Activated CD8-positive, alpha-beta T cell treated with anti-CD3 and anti-CD28 coated beads, Interleukin-2, amount 10 ng/mL, durations not matched to agents 7 days and 5 days (primary cell): Measurements from ENCODE around the gene ABCD2. TPM values are rescaled to one million over a fixed set of nuclear protein-coding genes. Genes with fewer than 3 reads are reported as not detected.
"Not testable (repeated sequence)": the region's sequence is repeated elsewhere in the genome, so short reads cannot be mapped to it uniquely, and the experiment has no call there.

Source experiments
- ATAC-seq: fragments of 150-1000 bp; cut with Tn5 transposase; one replicate; pipeline ENCODE4 v1.10.0; 2021; ENCODE audit warnings: moderate library complexity
- CTCF ChIA-PET: fragments of 350-600 bp; sonication (Branson Sonifier 250); formaldehyde crosslinking; loops from one replicate; lab custom pipeline; 2021; ENCODE audit warnings: antibody characterized with exemption; lab: Charles Lee
- POLR2A ChIA-PET: fragments of 350-600 bp; sonication (Branson Sonifier 250); formaldehyde crosslinking; loops from one replicate; lab custom pipeline; 2021; ENCODE audit warnings: antibody characterized with exemption; lab: Charles Lee
- DNase-seq: peaks from one replicate; pipeline ENCODE4 v3.0.0-alpha.2; 2020
- H3K27ac Mint-ChIP-seq: one replicate; pipeline ENCODE4 v1.8.0; 2021; ENCODE audit warnings: mild to moderate bottlenecking, mixed read lengths
- H3K27me3 Mint-ChIP-seq: one replicate; pipeline ENCODE4 v1.8.0; 2021; ENCODE audit warnings: low read depth, mixed read lengths
- H3K36me3 Mint-ChIP-seq: one replicate; pipeline ENCODE4 v1.8.0; 2021; ENCODE audit warnings: low read depth, mixed read lengths
- H3K4me1 Mint-ChIP-seq: one replicate; pipeline ENCODE4 v1.8.0; 2021; ENCODE audit warnings: low read depth, mixed read lengths
- H3K4me3 Mint-ChIP-seq: one replicate; pipeline ENCODE4 v1.8.0; 2021; ENCODE audit warnings: mild to moderate bottlenecking, mixed read lengths
- H3K9me3 Mint-ChIP-seq: one replicate; pipeline ENCODE4 v1.8.0; 2022; ENCODE audit warnings: mixed read lengths; ENCODE audit not compliant: insufficient read depth
- total RNA-seq, 2 experiments: library from RNA; stranded (reverse); gene quantifications; one replicate each; pipeline ENCODE4 v1.2.3, GENCODE V29; 2021

Gene ABCD2
- total RNA-seq, 2 experiments from 2014 or later: 22.5 to 24.4 TPM

DNA sequence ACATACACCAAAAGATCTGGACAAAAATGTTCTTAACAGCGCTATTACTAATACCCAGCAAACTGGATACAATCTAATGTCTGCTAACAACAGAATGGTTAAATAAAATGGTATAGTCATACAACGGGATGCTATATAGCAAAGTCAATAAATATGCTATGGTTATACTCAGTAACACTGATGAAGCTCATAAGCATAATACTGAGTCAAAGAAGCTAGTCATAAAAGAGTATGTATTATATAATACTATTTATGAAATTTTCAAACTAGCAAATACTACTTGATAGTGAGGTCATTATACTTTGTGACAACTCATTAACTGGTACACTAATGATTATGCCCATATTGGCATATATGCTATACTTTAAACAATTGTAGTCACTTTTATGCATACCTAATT, 7.4 kb downstream of the ABCD2 start:
- peaks cover 71% of the 10 kb centered on the region for H3K36me3 Mint-ChIP-seq
- H3K4me3 Mint-ChIP-seq: no peak overlapping the region
- peaks cover 48% of the 10 kb centered on the region for H3K4me1 Mint-ChIP-seq

GRCh38 chr12:39611818-39612217, 7.8 kb downstream of the ABCD2 start:
- ChIA-PET CTCF (interaction anchor here (2.4 to 2.5 kb wide), 2 partner anchors 10 to 80 kb away, joined by 8 to 10 read pairs; no protein-coding TSS in a partner anchor), POLR2A (no interaction called here)
- Mint-ChIP-seq H3K27ac (no peak overlapping the region), H3K4me3 (no peak overlapping the region), H3K36me3 (peaks cover 74% of the 10 kb centered on the region), H3K9me3 (no peaks in the 10 kb centered on the region), H3K4me1 (peaks cover 49% of the 10 kb centered on the region), H3K27me3 (no peaks in the 10 kb centered on the region)
- DNase-seq: no peak
- no peak for ATAC-seq

More for the DNA sequence above, 7.4 kb downstream of the ABCD2 start:
- Mint-ChIP-seq H3K27ac (no peak overlapping the region), H3K9me3 (no peaks in the 10 kb centered on the region), H3K27me3 (no peaks in the 10 kb centered on the region)
- no peak for ATAC-seq
- no peak for DNase-seq
- POLR2A ChIA-PET: interaction anchor here (0.6 to 1.1 kb wide), 2 partner anchors 15 to 842 kb away, joined by 3 read pairs; no protein-coding TSS in a partner anchor
- CTCF ChIA-PET: interaction anchor here (1.1 to 2.5 kb wide), 3 partner anchors 10 to 80 kb away, joined by 4 to 10 read pairs (median 8); no protein-coding TSS in a partner anchor

GRCh38 chr12:39610436-39611025, 9.1 kb downstream of the ABCD2 start:
- Mint-ChIP-seq H3K27me3 (no peaks in the 10 kb centered on the region), H3K4me1 (peaks cover 59% of the 10 kb centered on the region), H3K9me3 (no peaks in the 10 kb centered on the region), H3K36me3 (peaks cover 74% of the 10 kb centered on the region), H3K4me3 (no peak overlapping the region), H3K27ac (no peak overlapping the region)
- DNase-seq (no peak), ATAC-seq (no peak)
- ChIA-PET POLR2A (no interaction called here), CTCF (interaction anchor here (0.8 to 1.2 kb wide), 2 partner anchors 9 to 81 kb away, joined by 3 to 7 read pairs; partner anchors contain the start of gene ABCD2)

DNA sequence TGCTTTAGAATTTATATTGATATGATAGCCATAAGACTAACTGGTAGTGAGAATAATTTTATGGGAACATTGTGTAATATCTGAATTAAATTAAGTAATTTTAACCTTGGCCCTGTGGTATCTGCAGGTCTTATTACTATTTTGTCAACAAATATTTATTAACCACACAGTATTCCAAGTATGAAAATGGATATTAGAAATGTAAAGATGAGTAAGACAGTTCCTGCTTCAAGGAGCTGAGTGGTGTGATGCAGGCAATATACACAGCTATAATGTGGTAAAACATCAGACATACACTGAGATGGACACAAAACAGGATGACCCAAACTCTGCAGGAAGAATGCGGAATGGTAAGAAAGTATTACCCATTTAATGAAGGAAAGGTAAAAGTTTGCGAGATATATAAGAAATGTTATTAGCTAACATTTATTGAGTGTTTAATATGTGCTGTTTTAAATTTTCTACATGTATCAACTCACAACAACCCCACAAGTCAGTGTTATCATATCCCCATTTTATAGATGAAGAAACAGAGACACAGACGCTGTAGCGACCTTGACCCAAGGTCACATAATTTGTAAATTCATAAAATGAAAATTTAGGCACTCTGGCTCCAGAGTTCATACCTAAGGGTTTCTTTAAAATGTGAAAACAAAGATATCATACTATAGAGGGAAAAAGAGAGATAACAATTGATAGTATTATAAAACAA, 12.7 kb downstream of the ABCD2 start:
- H3K27me3 Mint-ChIP-seq: no peaks in the 10 kb centered on the region
- POLR2A ChIA-PET: interaction anchor here (0.8 kb wide), 1 partner anchor 13 kb away, joined by 4 read pairs; the partner anchor contains the start of gene ABCD2
- DNase-seq (no peak), ATAC-seq (no peak)
- no peaks in the 10 kb centered on the region for H3K9me3 Mint-ChIP-seq
- peaks cover 65% of the 10 kb centered on the region for H3K36me3 Mint-ChIP-seq
- no peak overlapping the region for H3K27ac Mint-ChIP-seq
- CTCF ChIA-PET: interaction anchor here (1.1 to 1.2 kb wide), 2 partner anchors 13 to 288 kb away, joined by 3 read pairs; partner anchors contain the start of gene ABCD2
- peaks cover 43% of the 10 kb centered on the region for H3K4me1 Mint-ChIP-seq
- H3K4me3 Mint-ChIP-seq: no peak overlapping the region

DNA sequence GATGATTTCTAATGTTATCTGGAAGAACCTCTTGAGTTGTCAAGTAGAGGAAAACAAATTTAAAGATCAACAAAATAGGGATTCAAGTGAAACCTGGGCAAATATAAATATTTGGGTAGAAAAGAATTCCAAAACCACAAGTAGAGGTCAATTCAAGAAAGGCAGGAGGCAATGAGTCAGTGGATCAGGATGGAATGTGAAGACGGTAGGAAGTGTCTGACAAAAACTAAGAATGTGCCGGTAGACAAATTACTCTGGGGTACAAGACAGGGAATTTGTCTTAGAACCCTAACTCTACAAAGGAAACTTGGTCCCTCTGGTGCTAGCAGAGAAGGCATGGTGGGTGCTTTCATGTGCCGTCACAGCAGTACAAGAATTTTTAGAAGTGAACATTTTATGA, 13.6 kb downstream of the ABCD2 start:
- H3K9me3 Mint-ChIP-seq: no peaks in the 10 kb centered on the region
- ChIA-PET CTCF (interaction anchor here (1.5 to 2.3 kb wide), 2 partner anchors 13 to 14 kb away, joined by 4 to 12 read pairs; partner anchors contain the start of gene ABCD2), POLR2A (interaction anchor here (2.4 kb wide), 1 partner anchor 14 kb away, joined by 7 read pairs; the partner anchor contains the start of gene ABCD2)
- ATAC-seq (no peak), DNase-seq (no peak)
- H3K27me3 Mint-ChIP-seq: no peaks in the 10 kb centered on the region
- H3K27ac Mint-ChIP-seq: peak overlapping the region; percentile 18
- H3K4me1 Mint-ChIP-seq: peaks cover 37% of the 10 kb centered on the region
- peaks cover 64% of the 10 kb centered on the region for H3K36me3 Mint-ChIP-seq
- no peak overlapping the region for H3K4me3 Mint-ChIP-seq

- Mint-ChIP-seq H3K27me3 (no peaks in the 10 kb centered on the region), H3K9me3 (no peaks in the 10 kb centered on the region), H3K36me3 (peaks cover 61% of the 10 kb centered on the region), H3K4me1 (peaks cover 32% of the 10 kb centered on the region), H3K4me3 (no peak overlapping the region), H3K27ac (no peak overlapping the region)
- ChIA-PET CTCF (interaction anchor here (0.8 to 2.3 kb wide), 6 partner anchors 13 to 87 kb away, joined by 3 to 12 read pairs (median 4); partner anchors contain the start of gene ABCD2), POLR2A (interaction anchor here (2.4 kb wide), 1 partner anchor 14 kb away, joined by 7 read pairs; the partner anchor contains the start of gene ABCD2)
- DNase-seq (no peak), ATAC-seq (no peak)
Measured at GRCh38 chr12:39605501-39605900, 14.1 kb downstream of the ABCD2 start.

DNA sequence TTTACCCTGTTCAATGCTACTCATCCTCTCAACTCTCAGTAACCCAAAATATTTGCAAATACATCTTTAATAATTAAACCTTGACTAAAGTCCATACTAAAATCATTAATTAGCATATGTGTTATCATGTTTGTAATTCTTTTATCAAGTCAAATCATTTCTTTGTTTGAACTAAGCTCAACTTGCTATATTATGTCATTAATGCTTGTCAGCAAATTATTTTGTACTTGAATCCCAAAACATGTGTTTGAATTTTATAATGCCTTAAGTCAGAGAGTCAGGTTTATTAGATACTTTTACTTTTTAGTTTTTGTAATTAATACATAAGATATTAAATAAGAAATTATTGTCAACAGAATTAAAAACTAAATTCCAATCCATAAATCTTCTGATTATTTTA, 16.5 kb downstream of the ABCD2 start:
- H3K4me3 Mint-ChIP-seq: no peak overlapping the region
- H3K27me3 Mint-ChIP-seq: no peaks in the 10 kb centered on the region
- ChIA-PET POLR2A (no interaction called here), CTCF (no interaction called here)
- ATAC-seq (no peak), DNase-seq (no peak)
- peaks cover 20% of the 10 kb centered on the region for H3K4me1 Mint-ChIP-seq
- H3K36me3 Mint-ChIP-seq: peaks cover 54% of the 10 kb centered on the region
- no peaks in the 10 kb centered on the region for H3K9me3 Mint-ChIP-seq
- no peak overlapping the region for H3K27ac Mint-ChIP-seq

DNA sequence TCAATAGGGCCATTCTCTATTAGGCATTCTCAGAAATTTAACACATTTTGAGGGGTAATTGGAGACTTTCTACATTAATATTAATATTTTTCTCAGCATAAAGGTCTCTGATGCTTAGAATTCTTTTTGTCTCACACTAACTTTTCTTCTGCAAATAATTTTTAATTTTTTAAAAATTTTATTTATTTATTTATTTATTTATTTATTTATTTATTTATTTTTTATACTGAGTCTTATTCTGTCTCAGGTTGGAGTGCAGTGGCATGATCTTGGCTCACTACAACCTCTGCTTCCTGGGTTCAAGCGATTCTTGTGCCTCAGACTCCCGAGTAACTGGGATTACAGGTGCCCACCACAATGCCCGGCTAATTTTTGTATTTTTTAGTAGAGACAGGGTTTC, 17.7 kb downstream of the ABCD2 start:
- H3K27me3 Mint-ChIP-seq, H3K27ac Mint-ChIP-seq, DNase-seq, ATAC-seq, POLR2A ChIA-PET, H3K9me3 Mint-ChIP-seq, H3K4me3 Mint-ChIP-seq, CTCF ChIA-PET: not testable (repeated sequence)
- Mint-ChIP-seq H3K36me3 (peaks cover 58% of the 10 kb centered on the region), H3K4me1 (peaks cover 20% of the 10 kb centered on the region)

GRCh38 chr12:39595928-39596327, 23.7 kb downstream of the ABCD2 start:
- Mint-ChIP-seq H3K36me3 (peaks cover 51% of the 10 kb centered on the region), H3K4me1 (peaks cover 7% of the 10 kb centered on the region), H3K4me3 (no peak overlapping the region), H3K27ac (no peak overlapping the region), H3K9me3 (no peaks in the 10 kb centered on the region), H3K27me3 (no peaks in the 10 kb centered on the region)
- ChIA-PET POLR2A (no interaction called here), CTCF (interaction anchor here (1.1 kb wide), 1 partner anchor 278 kb away, joined by 4 read pairs; no protein-coding TSS in a partner anchor)
- ATAC-seq: no peak
- DNase-seq: no peak

- Mint-ChIP-seq H3K27ac (no peak overlapping the region), H3K9me3 (no peaks in the 10 kb centered on the region), H3K4me3 (no peak overlapping the region), H3K27me3 (no peaks in the 10 kb centered on the region), H3K4me1 (peaks cover 9% of the 10 kb centered on the region), H3K36me3 (peaks cover 41% of the 10 kb centered on the region)
- ChIA-PET POLR2A (no interaction called here), CTCF (interaction anchor here (1.0 to 1.8 kb wide), 2 partner anchors 13 to 27 kb away, joined by 4 to 5 read pairs; partner anchors contain the start of gene ABCD2)
- DNase-seq: no peak
- no peak for ATAC-seq
Measured at GRCh38 chr12:39592295-39592694, 27.3 kb downstream of the ABCD2 start.

DNA sequence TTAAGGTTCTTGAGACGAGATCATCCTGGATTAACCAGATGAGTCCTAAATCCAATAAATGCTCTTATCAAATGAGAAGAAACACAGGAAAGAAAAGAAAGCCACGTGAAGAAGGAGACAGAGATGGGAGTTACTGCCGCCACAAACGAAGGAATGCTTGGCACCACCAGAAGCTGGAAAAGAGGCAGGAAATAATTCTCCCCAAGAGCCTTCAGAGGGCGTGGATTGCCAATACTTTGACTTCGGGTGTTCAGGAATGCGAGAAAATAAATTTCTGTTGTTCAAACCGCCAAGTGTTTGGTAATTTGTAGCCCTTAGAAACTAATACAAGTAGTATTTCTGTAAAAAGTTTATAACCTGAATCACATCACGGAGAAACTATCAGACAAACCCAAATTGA, 31.3 kb downstream of the ABCD2 start:
- CTCF ChIA-PET: interaction anchor here (1.8 kb wide), 1 partner anchor 104 kb away, joined by 6 read pairs; no protein-coding TSS in a partner anchor
- Mint-ChIP-seq H3K27ac (no peak overlapping the region), H3K27me3 (no peaks in the 10 kb centered on the region), H3K4me1 (peaks cover 6% of the 10 kb centered on the region), H3K4me3 (no peak overlapping the region), H3K9me3 (no peaks in the 10 kb centered on the region), H3K36me3 (peaks cover 58% of the 10 kb centered on the region)
- POLR2A ChIA-PET: no interaction called here
- no peak for ATAC-seq
- DNase-seq: no peak
